NCI-H2081 (cell line): ENCODE data around the gene HTRA3.

Source experiments
- DNase-seq, 2 experiments: peaks; one replicate each; lab custom pipeline; 2025; lab: John Stamatoyannopoulos, UW

Gene HTRA3

DNA sequence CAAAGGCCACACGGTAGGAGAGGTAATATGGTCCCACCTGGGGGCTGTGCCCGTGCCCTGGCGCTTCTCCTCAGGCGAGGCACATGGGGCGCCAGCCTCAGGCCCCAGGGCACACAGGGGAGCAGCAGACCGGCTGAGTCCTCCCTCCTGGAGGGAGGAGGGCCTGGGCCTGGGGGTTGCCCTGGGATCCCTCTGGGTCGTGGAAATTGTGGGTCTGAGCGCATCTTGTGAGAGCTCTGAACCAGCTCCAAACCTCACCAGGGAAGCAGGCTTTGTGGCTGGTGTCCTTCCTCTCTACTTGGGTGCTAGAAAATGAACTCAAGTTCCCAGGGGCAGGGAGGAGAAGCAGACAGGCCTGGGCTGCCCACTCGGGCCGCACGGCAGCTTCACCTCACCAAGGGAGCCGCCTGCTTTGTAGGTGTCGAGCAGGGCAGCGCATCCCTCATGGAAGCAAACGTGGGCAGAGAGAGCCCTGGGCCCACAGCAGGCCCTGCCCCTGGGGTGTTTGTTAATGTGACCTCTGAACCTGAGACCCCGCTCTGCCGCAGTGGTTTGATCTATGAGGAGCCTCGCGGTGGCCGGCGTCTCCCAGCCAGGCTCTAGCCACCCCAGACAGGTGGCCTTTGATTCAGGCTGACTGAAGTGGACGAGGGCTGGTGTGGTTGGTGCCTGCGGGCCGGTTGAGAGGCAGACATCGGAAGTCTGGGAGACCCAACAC is 10.8 kb downstream of the HTRA3 start:
- no peak for DNase-seq

- DNase-seq, result no peak
Observed at GRCh38 chr4:8280876-8281440, 11.4 kb downstream of the HTRA3 start.

DNA sequence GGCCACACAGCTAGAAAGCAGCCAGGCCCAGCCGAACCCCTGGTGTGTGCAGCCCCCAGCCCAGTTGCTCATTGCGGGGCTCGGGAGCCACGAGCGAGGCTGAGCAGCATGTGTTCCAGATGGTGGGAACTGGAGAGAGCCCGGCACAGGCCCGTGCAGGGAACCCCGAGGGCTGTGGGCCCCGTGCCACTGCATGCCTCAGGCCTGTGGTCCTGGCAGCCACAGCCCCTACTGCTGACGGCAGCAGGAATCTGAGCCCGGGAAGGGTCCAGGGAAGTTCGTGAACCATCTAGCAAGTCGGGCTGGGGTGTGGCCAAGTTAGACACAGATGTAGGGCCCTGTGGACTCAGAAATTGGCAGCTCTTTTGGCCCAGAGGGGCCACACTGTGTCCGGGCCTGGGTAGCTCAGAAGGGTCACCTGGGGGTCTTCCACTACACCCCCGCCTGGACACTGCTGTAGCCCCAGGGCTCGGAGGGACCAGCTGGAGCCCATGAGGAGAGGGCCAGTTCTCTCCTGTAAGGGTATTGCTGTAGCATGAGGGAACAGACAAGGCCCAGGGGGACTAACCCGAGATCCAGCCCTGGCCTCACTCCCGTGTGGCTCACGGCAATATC is 12.1 kb downstream of the HTRA3 start:
- DNase-seq, result no peak

DNA sequence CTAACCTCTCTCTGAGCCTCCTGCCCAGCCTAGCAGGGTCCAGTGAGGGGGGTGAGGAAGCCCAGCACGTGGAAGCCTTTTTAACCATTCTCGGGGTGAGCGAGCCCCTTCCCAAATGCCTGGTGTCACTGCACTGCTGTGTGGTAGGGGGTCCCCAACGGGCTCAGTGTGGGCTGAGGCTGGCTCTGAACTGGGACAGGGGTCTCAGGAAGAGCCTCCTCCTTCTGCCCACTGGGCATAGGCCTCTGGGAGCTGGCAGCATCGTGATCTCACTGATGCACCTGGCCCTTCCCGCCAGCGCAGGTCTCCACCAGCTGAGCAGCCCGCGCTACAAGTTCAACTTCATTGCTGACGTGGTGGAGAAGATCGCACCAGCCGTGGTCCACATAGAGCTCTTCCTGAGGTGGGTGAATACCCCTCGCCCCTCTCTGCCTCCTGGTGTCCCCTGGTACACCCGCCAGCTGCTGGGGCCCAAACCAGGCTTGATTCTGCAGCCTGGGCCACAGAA is 12.6 kb downstream of the HTRA3 start:
- no peak for DNase-seq

- no peak for DNase-seq
Observed at GRCh38 chr4:8282742-8283141, 13.2 kb downstream of the HTRA3 start.

GRCh38 chr4:8283161-8283560 is 13.6 kb downstream of the HTRA3 start:
- DNase-seq, result no peak

DNA sequence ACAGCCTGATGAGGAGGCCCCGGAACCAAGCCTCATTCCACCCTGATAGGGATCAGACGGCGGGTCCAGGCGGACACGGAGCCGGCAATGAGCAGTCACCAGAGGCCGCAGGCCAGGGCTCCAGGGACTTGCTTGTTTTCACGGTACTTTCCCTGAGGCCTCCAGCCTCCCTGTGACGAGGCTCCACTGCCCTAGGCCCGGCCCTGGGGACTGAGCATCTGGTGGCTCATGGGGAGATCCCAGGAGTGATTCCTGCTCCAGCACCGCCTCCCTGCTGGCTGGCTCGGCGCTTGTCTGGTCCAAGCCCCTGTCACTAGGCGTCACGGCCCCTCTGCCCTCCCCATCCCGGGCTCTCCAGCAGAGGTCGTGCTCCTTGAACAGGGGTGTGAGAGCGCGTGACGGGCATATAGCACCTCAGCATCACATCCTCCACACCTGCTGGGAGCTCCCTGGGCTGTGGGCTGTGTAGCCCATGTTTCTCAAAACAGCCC is 14.1 kb downstream of the HTRA3 start:
- no peak for DNase-seq

DNA sequence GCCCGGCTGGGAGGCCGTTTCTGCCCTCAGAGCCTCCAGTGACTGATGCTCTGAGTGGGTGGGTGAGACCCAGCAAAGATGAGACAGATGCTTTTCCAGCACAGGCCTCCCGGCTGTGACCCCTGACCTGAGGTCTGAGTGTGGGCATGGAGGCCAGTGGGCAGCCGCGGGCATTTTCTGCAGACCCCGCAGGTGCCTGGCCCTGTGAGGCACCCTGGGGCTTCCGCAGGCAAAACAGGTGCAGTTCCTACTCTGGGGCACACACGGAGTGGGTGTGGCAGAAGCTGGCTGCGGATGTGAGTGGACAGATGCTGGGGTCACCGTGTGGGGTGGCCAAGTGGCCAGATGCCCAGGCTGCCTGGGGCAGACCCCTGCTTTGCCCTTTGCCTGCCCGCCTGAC is 14.8 kb downstream of the HTRA3 start:
- no peak for DNase-seq

DNA sequence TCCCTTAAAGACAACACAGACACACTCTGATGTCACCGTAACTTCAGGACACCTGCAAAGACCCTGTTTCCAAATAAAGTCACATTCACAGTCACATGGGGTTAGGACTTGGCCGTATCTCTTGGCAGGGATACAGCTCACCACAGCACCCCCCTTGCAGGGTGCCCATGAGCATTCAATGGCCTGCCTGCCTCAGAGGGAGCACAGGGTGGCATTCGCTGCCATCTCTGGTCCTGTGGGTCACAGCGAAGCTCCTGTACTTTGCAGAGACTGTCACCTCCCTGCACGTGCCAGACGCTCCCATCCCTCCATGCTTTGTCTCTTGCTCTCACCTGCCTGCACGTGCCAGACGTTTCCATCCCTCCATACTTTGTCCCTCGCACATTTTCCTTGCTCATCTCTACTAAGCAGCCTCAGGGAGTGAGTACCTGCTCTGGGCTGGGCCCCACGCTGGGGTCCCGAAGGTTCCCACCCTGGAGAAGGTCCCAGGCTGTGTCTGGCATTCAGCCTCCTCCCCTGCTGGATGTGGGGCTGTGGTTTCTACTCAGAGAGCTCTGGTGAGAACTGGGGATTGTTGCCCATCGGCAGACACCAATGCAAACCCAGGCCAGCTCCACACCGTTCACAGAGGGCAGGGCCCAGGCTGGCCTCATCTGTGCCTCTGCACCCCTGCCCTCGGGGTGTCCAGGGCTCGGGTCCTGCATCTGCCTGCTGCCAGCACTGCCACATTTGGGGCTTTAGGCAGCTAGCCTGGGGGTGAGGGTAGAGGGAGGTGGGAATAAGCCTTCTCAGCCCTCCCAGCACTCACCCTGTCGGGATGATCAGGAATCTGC is 15.8 kb downstream of the HTRA3 start:
- no peak for DNase-seq

- no peak for DNase-seq
Observed at GRCh38 chr4:8285976-8286718, 16.6 kb downstream of the HTRA3 start.

GRCh38 chr4:8286719-8287342 is 17.3 kb downstream of the HTRA3 start:
- DNase-seq, result no peak

GRCh38 chr4:8287343-8288280 is 18.1 kb downstream of the HTRA3 start:
- no peak for DNase-seq

DNA sequence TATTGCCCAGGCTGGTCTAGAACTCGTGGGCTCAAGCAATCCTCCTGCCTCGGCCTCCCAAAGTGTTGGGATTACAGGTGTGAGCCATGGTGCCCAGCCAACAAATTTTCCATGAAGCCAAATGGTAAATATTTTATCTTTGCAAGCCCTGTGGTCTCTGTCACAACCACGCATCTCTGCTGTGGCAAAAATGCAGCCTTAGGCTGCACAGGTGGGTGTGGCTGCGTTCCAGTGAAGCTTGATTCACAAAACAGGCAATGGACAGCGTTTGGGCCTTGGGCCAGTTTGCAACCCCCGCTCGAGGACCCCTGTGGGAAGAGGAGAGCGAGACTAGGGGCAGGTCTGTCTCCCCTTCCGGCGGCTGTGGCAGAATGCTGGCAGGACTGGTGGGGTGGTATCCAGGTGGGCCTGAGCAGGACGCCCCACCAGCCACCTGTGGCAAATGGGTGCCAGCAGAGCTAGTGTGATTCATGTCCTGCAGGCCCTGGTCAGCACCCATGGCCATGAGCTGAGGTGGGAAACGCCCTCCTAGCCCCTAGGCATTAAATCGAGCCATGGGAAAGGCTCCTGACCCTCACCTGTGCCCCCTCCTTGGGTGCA is 19.7 kb downstream of the HTRA3 start:
- no peak for DNase-seq

- DNase-seq, result no peak
Observed at GRCh38 chr4:8289956-8290700, 20.6 kb downstream of the HTRA3 start.

DNA sequence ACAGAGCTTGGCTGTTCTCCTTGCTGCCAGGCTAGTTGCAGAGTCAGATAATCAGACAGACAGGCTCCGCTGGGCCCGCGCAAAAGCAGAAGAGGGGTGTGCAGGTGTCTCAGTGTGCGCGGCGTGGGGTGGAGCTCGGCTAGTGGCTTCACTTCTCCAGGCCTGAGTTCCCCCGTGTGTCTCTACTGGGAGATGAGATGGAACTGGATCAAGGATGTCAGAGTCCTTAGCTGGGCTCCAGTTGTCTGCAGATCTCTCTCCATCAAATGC is 21.1 kb downstream of the HTRA3 start:
- no peak for DNase-seq

DNA sequence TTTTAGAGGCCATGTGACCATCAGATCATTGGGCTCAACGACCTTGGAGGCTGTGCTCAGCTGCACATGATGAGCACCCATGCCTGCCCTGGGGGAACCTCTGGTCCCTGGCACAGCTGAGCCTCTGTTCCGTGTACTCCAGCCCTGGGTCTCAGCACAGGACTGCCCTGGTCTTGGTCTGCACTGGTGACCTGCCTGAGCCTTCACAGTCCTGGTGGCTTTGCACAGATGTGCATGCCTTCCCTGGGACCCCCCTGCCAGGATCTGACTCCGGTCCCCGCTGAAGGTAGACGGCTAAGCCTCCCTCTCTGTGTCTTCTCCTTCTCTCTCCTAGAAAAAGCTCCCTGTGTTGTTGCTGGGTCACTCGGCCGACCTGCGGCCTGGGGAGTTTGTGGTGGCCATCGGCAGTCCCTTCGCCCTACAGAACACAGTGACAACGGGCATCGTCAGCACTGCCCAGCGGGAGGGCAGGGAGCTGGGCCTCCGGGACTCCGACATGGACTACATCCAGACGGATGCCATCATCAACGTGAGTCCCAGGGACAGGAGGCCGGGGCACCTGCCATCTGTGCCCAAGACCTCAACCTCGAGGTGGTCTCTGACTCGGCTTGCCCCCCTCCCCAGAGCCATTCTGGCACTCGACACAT is 21.6 kb downstream of the HTRA3 start:
- DNase-seq, result no peak

GRCh38 chr4:8291701-8292477 is 22.3 kb downstream of the HTRA3 start:
- DNase-seq, result no peak
